Effector memory CD4-positive, alpha-beta T cell (primary cell): ENCODE measurements around the gene HDAC6.
"Not testable (repeated sequence)": the region's sequence is repeated elsewhere in the genome, so short reads cannot be mapped to it uniquely, and the experiment has no call there.

Experiments used
- DNase-seq, 3 donors: peaks; one replicate each; pipeline ENCODE4 v3.0.0-alpha.2; 2020
- H3K27ac ChIP-seq: 2 replicates; pipeline ENCODE4 v1.7.0; 2013; ENCODE audit warnings: mild to moderate bottlenecking, low read length, moderate library complexity; ENCODE audit not compliant: insufficient read depth, poor library complexity, severe bottlenecking
- H3K27me3 ChIP-seq: replicated peaks from 2 replicates; pipeline ENCODE4 v1.7.0; 2013; ENCODE audit warnings: mild to moderate bottlenecking, low read length; ENCODE audit not compliant: insufficient read depth, control insufficient read depth, poor library complexity, severe bottlenecking
- H3K36me3 ChIP-seq: 2 replicates; pipeline ENCODE4 v1.7.0; 2013; ENCODE audit warnings: mild to moderate bottlenecking, low read length, moderate library complexity; ENCODE audit not compliant: control insufficient read depth, insufficient read depth
- H3K4me1 ChIP-seq: 2 replicates; pipeline ENCODE4 v1.7.0; 2013; ENCODE audit warnings: low read length, mild to moderate bottlenecking; ENCODE audit not compliant: control insufficient read depth, insufficient read depth, poor library complexity, severe bottlenecking
- H3K4me3 ChIP-seq: 2 replicates; pipeline ENCODE4 v1.7.0; 2013; ENCODE audit warnings: low read length, low read depth, mild to moderate bottlenecking; ENCODE audit not compliant: insufficient read depth, poor library complexity, severe bottlenecking
- H3K9me3 ChIP-seq: 2 replicates; pipeline ENCODE4 v1.7.0; 2013; ENCODE audit warnings: mild to moderate bottlenecking, low read length, moderate library complexity; ENCODE audit not compliant: control insufficient read depth

Gene HDAC6

DNA sequence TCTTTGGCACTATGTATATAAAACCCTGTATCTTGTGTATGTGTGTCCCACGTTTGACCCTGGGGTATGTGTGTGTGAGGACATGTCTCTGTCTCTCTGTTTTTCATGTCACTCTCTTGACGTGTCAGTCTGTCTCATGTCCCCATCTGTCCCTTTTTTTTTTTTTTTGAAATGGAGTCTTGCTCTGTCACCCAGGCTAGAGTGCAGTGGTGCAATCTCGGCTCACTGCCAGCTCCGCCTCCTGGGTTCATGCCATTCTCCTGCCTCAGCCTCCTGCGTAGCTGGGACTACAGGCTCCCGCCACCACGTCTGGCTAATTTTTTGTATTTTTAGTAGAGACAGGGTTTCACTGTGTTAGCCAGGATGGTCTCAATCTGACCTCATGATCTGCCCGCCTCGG, 17.5 kb downstream of the HDAC6 start:
- not testable (repeated sequence) for H3K27me3 ChIP-seq, H3K4me3 ChIP-seq, H3K4me1 ChIP-seq, H3K27ac ChIP-seq, H3K9me3 ChIP-seq, DNase-seq, H3K36me3 ChIP-seq

DNA sequence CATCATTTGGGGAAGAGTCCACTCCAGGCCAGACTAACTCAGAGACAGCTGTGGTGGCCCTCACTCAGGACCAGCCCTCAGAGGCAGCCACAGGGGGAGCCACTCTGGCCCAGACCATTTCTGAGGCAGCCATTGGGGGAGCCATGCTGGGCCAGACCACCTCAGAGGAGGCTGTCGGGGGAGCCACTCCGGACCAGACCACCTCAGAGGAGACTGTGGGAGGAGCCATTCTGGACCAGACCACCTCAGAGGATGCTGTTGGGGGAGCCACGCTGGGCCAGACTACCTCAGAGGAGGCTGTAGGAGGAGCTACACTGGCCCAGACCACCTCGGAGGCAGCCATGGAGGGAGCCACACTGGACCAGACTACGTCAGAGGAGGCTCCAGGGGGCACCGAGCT, 21.2 kb downstream of the HDAC6 start:
- H3K9me3 ChIP-seq = no peaks in the 10 kb centered on the region
- H3K4me3 ChIP-seq = no peak overlapping the region
- no peak overlapping the region for H3K27ac ChIP-seq
- DNase-seq = no peak
- H3K36me3 ChIP-seq = no peaks in the 10 kb centered on the region
- no peaks in the 10 kb centered on the region for H3K4me1 ChIP-seq
- H3K27me3 ChIP-seq = no peaks in the 10 kb centered on the region

DNA sequence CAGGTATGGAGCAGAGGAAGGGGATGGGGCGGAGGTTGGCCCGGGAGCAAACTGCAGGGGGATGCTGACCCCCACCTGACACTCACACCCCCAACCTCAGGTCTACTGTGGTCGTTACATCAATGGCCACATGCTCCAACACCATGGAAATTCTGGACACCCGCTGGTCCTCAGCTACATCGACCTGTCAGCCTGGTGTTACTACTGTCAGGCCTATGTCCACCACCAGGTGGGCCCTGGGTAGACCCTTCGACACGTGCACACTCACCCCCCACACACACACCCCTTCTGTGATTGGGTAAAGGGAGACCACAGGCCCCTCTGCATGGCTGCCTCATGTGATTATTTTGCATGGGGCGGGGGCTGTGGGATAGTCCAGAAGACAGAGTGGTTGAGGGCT, 22.2 kb downstream of the HDAC6 start:
- no peaks in the 10 kb centered on the region for H3K4me1 ChIP-seq
- no peaks in the 10 kb centered on the region for H3K27me3 ChIP-seq
- no peak for DNase-seq
- H3K27ac ChIP-seq = no peak overlapping the region
- H3K9me3 ChIP-seq = no peaks in the 10 kb centered on the region
- H3K4me3 ChIP-seq = no peak overlapping the region
- no peaks in the 10 kb centered on the region for H3K36me3 ChIP-seq

DNA sequence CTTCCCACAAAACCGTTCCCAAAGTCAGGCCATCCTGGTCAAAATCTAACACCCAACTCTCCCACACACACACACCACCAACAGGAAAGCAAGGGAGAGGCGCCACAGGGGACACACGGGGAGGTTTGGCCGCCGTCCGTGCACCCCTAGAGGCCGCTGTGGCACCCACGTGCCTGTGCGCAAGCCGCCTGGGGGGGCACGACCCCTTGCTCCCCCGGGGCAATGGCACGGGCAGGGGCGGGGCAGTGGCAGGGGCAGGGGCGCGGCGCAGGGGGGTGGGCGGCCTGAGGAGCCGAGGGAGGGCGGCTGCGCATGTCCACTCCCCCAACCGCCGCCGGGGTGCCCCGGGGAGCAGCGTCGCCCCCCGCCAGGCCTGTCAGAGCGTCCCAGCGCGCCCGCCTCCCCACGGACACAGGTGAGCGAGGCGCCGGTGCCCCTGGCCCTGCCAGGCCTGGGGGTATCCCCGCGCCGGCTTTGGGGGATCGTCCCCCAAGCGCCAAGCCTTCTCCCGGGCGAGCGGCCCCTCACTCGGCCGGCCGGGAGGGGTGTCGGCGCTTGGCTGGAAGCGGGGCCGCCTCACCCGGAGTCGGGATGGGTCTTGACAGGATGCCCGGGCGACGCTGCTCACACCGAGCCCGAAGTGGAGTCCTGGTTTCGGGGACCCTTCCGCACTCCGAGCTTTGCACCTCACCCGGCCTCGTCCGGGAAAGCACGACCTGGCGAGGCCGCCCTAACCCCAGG, 24.4 kb downstream of the HDAC6 start, which contains the start of gene ERAS:
Gene ERAS, plus strand, starts transcription at position 379 of the 741 bp plus-strand sequence. CDS start 2,611 bp downstream, outside the sequence.
- Histone ChIP-seq H3K9me3 (no peaks in the 10 kb centered on the region), H3K4me1 (peaks cover 3% of the 10 kb centered on the region), H3K27ac (no peak within 1 kb of the TSS), H3K27me3 (no peaks in the 10 kb centered on the region), H3K36me3 (no peaks in the 10 kb centered on the region), H3K4me3 (no peak within 1 kb of the TSS)
- DNase-seq = no peak

DNA sequence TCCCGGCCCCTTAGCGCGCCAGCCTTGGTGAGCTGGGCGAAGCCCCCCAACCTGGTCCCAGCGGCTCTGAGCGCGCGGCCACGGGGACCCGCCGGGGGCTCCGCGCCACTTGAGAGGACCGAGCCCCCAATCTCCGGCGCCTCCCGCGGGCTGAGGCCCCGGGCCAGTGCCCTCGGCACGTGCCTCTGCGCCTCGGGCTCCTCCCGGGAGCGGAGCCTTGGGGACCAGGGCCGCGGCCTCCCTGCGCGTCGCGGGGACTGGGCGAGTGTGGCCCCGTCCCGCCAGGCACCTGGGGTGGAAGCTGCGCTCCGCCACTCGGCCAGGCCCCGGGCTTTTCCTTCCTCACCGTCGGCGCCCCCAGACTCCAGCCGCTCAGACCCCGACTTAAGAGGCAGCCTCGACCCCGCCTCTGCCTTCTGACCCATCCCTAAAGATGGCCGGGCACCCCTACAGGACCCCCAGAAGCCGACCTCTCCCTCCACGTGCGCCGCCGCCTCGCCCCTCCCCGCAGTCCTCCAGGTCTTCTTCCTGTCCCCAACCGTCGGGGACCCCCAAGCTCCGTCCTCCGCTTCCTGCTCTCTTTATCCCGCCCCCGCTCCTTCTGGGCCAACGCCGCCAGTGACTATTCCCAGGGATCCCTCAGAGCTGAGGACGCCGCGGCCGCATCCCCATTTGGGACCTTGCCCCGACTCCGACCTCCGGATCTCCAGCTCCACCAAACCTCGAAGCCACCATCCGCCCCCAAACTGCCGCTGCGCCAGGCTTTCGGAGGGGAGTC, 25.2 kb downstream of the HDAC6 start:
- no peaks in the 10 kb centered on the region for H3K36me3 ChIP-seq
- peaks cover 8% of the 10 kb centered on the region for H3K4me1 ChIP-seq
- no peaks in the 10 kb centered on the region for H3K9me3 ChIP-seq
- DNase-seq = no peak
- no peak overlapping the region for H3K4me3 ChIP-seq
- H3K27ac ChIP-seq = no peak overlapping the region
- no peaks in the 10 kb centered on the region for H3K27me3 ChIP-seq

DNA sequence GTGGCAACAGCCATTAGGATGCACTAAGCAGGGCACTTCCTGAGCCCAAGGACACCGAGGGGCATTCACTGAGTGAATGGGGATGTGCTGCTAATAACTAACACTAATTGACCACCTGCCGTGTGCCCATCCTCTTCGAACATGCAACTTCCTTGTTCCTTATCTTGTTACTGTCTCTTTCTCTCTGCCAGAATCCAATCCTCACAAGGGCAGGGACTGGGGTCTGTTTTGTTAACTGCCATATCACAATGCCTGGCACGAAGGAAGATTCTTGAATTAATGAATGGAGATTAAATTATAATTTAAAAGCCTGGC, 25.7 kb downstream of the HDAC6 start:
- no peak overlapping the region for H3K27ac ChIP-seq
- peaks cover 8% of the 10 kb centered on the region for H3K4me1 ChIP-seq
- H3K27me3 ChIP-seq = no peaks in the 10 kb centered on the region
- H3K9me3 ChIP-seq = no peaks in the 10 kb centered on the region
- no peak overlapping the region for H3K4me3 ChIP-seq
- no peak for DNase-seq
- no peaks in the 10 kb centered on the region for H3K36me3 ChIP-seq

DNA sequence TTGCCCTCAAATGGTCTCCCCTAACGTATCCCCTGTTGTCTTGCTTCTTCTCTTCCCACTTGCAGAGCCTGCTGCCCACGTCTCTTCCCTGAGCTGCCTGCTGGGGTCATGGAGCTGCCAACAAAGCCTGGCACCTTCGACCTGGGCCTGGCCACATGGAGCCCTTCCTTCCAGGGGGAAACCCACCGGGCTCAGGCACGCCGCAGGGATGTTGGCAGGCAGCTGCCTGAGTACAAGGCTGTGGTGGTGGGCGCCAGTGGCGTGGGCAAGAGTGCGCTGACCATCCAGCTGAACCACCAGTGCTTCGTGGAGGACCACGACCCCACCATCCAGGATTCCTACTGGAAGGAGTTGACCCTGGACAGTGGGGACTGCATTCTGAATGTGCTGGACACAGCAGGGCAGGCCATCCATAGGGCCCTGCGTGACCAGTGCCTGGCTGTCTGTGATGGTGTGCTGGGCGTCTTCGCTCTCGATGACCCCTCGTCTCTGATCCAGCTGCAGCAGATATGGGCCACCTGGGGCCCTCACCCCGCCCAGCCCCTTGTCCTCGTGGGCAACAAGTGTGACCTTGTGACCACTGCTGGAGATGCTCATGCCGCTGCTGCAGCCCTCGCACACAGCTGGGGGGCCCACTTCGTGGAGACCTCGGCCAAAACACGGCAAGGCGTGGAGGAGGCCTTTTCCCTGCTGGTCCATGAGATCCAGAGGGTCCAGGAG, 27.3 kb downstream of the HDAC6 start:
- Histone ChIP-seq H3K27ac (no peak overlapping the region), H3K4me1 (peaks cover 8% of the 10 kb centered on the region), H3K9me3 (no peaks in the 10 kb centered on the region), H3K27me3 (no peaks in the 10 kb centered on the region), H3K36me3 (no peaks in the 10 kb centered on the region), H3K4me3 (no peak overlapping the region)
- no peak for DNase-seq

DNA sequence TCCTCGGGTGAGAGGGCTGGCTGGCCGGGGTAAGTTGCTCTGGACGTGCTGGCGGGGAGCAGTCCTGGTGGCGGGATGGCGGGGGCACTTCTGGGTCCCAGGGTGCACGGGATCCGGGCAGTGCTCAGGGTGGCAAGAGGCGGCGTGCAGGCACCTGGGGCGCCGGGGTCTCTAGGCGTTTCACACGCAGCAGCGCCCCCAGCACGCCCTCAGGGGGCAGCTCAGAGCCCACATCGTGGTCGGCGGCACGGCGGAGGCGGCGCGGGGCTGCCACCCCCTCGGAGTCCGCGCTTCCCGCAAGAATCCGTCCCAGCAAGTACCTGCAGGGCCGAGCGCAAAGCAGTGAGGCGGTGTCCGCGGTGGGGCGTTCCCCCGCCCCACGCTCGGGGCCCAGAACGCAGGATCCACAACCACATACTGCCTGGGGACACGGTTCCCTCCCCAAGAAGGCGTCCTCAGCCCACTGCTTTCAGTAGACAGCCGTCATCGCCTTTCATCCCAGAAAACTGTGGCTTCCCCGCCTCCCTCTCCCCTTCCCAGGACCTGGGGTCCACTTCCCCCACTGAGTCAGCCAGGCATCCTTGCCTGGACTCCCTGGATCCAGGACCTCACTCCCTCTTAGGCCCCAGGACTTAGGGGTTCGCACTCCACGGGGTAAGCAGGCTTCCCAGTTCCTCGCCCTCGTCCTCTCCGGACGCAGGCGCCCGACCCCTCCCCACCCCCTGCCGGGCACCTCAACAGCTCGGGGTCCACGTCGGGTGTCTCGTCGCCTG, 29.5 kb downstream of the HDAC6 start:
- peaks cover 8% of the 10 kb centered on the region for H3K4me1 ChIP-seq
- no peak for DNase-seq
- H3K36me3 ChIP-seq = no peaks in the 10 kb centered on the region
- H3K4me3 ChIP-seq = no peak overlapping the region
- no peaks in the 10 kb centered on the region for H3K27me3 ChIP-seq
- H3K27ac ChIP-seq = no peak overlapping the region
- H3K9me3 ChIP-seq = no peaks in the 10 kb centered on the region

DNA sequence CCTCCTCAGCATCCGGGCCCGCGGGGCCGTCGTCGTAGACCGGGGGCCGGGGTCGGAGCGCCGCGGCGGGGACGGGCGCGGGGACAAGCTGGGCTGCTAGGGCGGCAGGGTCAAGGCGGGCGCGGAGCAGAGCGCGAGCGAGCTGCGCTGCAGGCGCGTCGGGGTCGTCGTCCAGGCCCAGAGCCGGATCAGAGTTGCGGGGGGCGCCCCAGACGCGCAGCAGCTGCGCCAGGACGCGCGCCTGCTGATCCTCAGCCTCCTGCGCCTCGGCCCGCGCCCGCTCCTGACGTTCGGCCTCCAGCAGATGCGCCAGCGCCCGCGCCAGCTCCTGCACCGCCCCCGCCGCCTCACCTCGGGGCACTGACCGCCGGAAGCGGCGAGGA, 30.0 kb downstream of the HDAC6 start:
- H3K27me3 ChIP-seq = no peaks in the 10 kb centered on the region
- H3K4me3 ChIP-seq = no peak overlapping the region

More for the DNA sequence above, 30.0 kb downstream of the HDAC6 start:
- no peak overlapping the region for H3K27ac ChIP-seq
- no peaks in the 10 kb centered on the region for H3K9me3 ChIP-seq
- DNase-seq = no peak
- no peaks in the 10 kb centered on the region for H3K36me3 ChIP-seq
- peaks cover 8% of the 10 kb centered on the region for H3K4me1 ChIP-seq
